GM19468 (cell line): ENCODE results near the gene CPN1.

Source experiments
- ATAC-seq: cut with Tn5 transposase; IDR thresholded peaks from one replicate; pipeline ENCODE4 v1.9.1; 2021; ENCODE audit warnings: mild to moderate bottlenecking, moderate library complexity, moderate number of reproducible peaks; ENCODE audit not compliant: unreplicated experiment; ENCODE audit errors: extremely low read depth

Gene CPN1

GRCh38 chr10:100004805-100005510 is 76.7 kb downstream of the CPN1 start:
- ATAC-seq: no peak

- ATAC-seq: no peak
Measured at GRCh38 chr10:100000109-100000644, 81.5 kb downstream of the CPN1 start.

- no peak for ATAC-seq
Measured at GRCh38 chr10:99999319-100000108, 82.2 kb downstream of the CPN1 start.

GRCh38 chr10:99998889-99999288 is 82.8 kb downstream of the CPN1 start:
- no peak for ATAC-seq

- ATAC-seq: no peak
Measured at GRCh38 chr10:99996671-99997648, 84.7 kb downstream of the CPN1 start.

- no peak for ATAC-seq
Measured at GRCh38 chr10:99995713-99996112, 86.0 kb downstream of the CPN1 start.

- ATAC-seq: no peak
Measured at GRCh38 chr10:99995269-99995668, 86.4 kb downstream of the CPN1 start.

GRCh38 chr10:99994801-99995200 is 86.9 kb downstream of the CPN1 start:
- no peak for ATAC-seq

GRCh38 chr10:99993701-99994689 is 87.7 kb downstream of the CPN1 start:
- ATAC-seq: peak; percentile 52
